ENCODE data around the gene ACSM2A.
A peak's percentile ranks its signal among the peaks of the same experiment; 100 is the strongest.
"Not testable (repeated sequence)": the region's sequence is repeated elsewhere in the genome, so short reads cannot be mapped to it uniquely, and the experiment has no call there.

DNA sequence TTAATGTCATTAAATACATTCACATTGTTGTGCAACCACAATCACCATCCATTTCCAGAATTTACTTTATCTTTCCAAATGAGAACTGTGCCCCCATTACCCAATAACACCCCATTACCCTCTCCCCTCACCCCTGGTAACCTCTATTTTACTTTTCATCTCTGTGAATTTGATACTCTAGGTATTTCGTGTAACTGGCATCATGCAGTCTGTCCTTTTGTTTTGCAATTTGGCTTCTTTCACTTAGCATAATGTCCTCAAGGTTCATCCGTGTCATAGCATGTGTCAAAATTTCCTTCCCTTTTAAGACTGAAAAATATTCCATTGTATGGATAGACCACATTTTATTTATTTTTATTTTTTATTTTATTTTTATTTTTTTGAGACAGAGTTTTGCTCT is 29.6 kb upstream of the ACSM2A start:
- TF ChIP-seq, protein P1, sequence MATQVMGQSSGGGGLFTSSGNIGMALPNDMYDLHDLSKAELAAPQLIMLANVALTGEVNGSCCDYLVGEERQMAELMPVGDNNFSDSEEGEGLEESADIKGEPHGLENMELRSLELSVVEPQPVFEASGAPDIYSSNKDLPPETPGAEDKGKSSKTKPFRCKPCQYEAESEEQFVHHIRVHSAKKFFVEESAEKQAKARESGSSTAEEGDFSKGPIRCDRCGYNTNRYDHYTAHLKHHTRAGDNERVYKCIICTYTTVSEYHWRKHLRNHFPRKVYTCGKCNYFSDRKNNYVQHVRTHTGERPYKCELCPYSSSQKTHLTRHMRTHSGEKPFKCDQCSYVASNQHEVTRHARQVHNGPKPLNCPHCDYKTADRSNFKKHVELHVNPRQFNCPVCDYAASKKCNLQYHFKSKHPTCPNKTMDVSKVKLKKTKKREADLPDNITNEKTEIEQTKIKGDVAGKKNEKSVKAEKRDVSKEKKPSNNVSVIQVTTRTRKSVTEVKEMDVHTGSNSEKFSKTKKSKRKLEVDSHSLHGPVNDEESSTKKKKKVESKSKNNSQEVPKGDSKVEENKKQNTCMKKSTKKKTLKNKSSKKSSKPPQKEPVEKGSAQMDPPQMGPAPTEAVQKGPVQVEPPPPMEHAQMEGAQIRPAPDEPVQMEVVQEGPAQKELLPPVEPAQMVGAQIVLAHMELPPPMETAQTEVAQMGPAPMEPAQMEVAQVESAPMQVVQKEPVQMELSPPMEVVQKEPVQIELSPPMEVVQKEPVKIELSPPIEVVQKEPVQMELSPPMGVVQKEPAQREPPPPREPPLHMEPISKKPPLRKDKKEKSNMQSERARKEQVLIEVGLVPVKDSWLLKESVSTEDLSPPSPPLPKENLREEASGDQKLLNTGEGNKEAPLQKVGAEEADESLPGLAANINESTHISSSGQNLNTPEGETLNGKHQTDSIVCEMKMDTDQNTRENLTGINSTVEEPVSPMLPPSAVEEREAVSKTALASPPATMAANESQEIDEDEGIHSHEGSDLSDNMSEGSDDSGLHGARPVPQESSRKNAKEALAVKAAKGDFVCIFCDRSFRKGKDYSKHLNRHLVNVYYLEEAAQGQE (IDR thresholded peaks at IDR 0.05) = not testable (repeated sequence)
- not testable (repeated sequence) for TF ChIP-seq CTCF (IDR thresholded peaks at IDR 0.05; ENCODE audit: low read depth, low read length, missing input control); YY1 (IDR thresholded peaks at IDR 0.05); RAD21 (IDR thresholded peaks at IDR 0.05); NR2F2 (IDR thresholded peaks at IDR 0.05); EGR1 (IDR thresholded peaks at IDR 0.05; ENCODE audit: low read depth in 2 of 2); FOXA1 (IDR thresholded peaks at IDR 0.05); TAF1 (conservative IDR thresholded peaks at IDR 0.05); GABPA (IDR thresholded peaks at IDR 0.05 in 1 of 2, conservative IDR thresholded peaks at IDR 0.05 in 1 of 2)
- peak in 1 of 2 donors; percentile 12 for TF ChIP-seq JUND (IDR thresholded peaks at IDR 0.05)
- TF ChIP-seq, protein P2, sequence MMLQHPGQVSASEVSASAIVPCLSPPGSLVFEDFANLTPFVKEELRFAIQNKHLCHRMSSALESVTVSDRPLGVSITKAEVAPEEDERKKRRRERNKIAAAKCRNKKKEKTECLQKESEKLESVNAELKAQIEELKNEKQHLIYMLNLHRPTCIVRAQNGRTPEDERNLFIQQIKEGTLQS (IDR thresholded peaks at IDR 0.05) = not testable (repeated sequence)

Measured in liver (tissue), 3 donors.